Measurements from ENCODE around the gene GRSF1.

GRCh38 chr4:70830054-70830453, 9.6 kb downstream of the GRSF1 start:
- TF ChIP-seq, protein P1, sequence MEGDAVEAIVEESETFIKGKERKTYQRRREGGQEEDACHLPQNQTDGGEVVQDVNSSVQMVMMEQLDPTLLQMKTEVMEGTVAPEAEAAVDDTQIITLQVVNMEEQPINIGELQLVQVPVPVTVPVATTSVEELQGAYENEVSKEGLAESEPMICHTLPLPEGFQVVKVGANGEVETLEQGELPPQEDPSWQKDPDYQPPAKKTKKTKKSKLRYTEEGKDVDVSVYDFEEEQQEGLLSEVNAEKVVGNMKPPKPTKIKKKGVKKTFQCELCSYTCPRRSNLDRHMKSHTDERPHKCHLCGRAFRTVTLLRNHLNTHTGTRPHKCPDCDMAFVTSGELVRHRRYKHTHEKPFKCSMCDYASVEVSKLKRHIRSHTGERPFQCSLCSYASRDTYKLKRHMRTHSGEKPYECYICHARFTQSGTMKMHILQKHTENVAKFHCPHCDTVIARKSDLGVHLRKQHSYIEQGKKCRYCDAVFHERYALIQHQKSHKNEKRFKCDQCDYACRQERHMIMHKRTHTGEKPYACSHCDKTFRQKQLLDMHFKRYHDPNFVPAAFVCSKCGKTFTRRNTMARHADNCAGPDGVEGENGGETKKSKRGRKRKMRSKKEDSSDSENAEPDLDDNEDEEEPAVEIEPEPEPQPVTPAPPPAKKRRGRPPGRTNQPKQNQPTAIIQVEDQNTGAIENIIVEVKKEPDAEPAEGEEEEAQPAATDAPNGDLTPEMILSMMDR (IDR thresholded peaks at IDR 0.05): no peak
- no peak for TF ChIP-seq CHD2 (IDR thresholded peaks at IDR 0.05; ENCODE audit: low read length, partially characterized antibody)
- TF ChIP-seq SIN3A (IDR thresholded peaks at IDR 0.05; ENCODE audit: borderline replicate concordance, low read depth, low read length): no peak
- TF ChIP-seq, protein P2, sequence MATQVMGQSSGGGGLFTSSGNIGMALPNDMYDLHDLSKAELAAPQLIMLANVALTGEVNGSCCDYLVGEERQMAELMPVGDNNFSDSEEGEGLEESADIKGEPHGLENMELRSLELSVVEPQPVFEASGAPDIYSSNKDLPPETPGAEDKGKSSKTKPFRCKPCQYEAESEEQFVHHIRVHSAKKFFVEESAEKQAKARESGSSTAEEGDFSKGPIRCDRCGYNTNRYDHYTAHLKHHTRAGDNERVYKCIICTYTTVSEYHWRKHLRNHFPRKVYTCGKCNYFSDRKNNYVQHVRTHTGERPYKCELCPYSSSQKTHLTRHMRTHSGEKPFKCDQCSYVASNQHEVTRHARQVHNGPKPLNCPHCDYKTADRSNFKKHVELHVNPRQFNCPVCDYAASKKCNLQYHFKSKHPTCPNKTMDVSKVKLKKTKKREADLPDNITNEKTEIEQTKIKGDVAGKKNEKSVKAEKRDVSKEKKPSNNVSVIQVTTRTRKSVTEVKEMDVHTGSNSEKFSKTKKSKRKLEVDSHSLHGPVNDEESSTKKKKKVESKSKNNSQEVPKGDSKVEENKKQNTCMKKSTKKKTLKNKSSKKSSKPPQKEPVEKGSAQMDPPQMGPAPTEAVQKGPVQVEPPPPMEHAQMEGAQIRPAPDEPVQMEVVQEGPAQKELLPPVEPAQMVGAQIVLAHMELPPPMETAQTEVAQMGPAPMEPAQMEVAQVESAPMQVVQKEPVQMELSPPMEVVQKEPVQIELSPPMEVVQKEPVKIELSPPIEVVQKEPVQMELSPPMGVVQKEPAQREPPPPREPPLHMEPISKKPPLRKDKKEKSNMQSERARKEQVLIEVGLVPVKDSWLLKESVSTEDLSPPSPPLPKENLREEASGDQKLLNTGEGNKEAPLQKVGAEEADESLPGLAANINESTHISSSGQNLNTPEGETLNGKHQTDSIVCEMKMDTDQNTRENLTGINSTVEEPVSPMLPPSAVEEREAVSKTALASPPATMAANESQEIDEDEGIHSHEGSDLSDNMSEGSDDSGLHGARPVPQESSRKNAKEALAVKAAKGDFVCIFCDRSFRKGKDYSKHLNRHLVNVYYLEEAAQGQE (IDR thresholded peaks at IDR 0.05; ENCODE audit: low read depth, low read length): no peak
- no peak for TF ChIP-seq TAF1 (IDR thresholded peaks at IDR 0.05; ENCODE audit: borderline replicate concordance, low read depth, low read length)
- no peak for TF ChIP-seq POLR2AphosphoS5 (IDR thresholded peaks at IDR 0.05; ENCODE audit: low read depth, low read length)
- TF ChIP-seq, protein P3, sequence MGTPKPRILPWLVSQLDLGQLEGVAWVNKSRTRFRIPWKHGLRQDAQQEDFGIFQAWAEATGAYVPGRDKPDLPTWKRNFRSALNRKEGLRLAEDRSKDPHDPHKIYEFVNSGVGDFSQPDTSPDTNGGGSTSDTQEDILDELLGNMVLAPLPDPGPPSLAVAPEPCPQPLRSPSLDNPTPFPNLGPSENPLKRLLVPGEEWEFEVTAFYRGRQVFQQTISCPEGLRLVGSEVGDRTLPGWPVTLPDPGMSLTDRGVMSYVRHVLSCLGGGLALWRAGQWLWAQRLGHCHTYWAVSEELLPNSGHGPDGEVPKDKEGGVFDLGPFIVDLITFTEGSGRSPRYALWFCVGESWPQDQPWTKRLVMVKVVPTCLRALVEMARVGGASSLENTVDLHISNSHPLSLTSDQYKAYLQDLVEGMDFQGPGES (IDR thresholded peaks at IDR 0.05; ENCODE audit: low read depth, low read length): no peak
- TF ChIP-seq JUND (IDR thresholded peaks at IDR 0.05): no peak

All from SK-N-SH (cell line).